OCI-LY7 (cell line): ENCODE measurements around the gene CLCN4.

Experiments
- CTCF ChIP-seq: fragments of 200-600 bp; sonication (generic); conservative IDR thresholded peaks from 2 replicates; pipeline ENCODE4 v1.5.1; 2014; ENCODE audit warnings: mild to moderate bottlenecking, antibody characterized with exemption, low read length, moderate library complexity, mixed read lengths
- EZH2phosphoT487 ChIP-seq: fragments of 200-600 bp; sonication (generic); IDR thresholded peaks from 2 replicates; pipeline ENCODE4 v1.6.1; 2018; ENCODE audit warnings: low read depth, borderline replicate concordance, mild to moderate bottlenecking, mixed run types, antibody characterized with exemption, low read length, moderate library complexity, mixed read lengths

DNA sequence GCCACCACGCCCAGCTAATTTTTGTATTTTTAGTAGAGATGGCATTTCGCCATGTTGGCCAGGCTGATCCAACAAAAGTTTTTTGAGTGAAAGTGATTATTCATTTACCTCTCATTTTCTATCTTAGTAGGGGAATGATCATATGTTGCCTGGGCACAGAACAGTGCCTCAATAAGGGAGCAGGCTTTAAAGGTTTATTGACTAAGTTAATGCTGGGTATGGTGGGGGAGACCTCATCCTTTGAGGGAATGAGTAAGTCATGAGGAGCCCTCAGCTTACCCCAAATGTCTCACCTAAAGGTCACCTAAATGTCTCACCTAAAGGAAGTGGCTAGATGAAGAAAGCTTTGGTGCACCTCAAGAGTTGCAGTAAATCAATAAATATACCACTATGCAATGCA, 109.0 kb downstream of the CLCN4 start:
- no peak for TF ChIP-seq CTCF
- TF ChIP-seq EZH2phosphoT487, result no peak
